T follicular helper cell (primary cell): ENCODE results near the gene PSMB1.

ENCODE experiments used
- DNase-seq: peaks from one replicate; pipeline ENCODE4 v3.0.0-alpha.2; 2020; ENCODE audit warnings: low read depth
- total RNA-seq, 2 experiments: gene quantifications; one replicate each; lab custom pipeline; 2026; lab: John Stamatoyannopoulos, UW

Gene PSMB1
- 113 to 302 reads per million in 2 experiments for total RNA-seq

DNA sequence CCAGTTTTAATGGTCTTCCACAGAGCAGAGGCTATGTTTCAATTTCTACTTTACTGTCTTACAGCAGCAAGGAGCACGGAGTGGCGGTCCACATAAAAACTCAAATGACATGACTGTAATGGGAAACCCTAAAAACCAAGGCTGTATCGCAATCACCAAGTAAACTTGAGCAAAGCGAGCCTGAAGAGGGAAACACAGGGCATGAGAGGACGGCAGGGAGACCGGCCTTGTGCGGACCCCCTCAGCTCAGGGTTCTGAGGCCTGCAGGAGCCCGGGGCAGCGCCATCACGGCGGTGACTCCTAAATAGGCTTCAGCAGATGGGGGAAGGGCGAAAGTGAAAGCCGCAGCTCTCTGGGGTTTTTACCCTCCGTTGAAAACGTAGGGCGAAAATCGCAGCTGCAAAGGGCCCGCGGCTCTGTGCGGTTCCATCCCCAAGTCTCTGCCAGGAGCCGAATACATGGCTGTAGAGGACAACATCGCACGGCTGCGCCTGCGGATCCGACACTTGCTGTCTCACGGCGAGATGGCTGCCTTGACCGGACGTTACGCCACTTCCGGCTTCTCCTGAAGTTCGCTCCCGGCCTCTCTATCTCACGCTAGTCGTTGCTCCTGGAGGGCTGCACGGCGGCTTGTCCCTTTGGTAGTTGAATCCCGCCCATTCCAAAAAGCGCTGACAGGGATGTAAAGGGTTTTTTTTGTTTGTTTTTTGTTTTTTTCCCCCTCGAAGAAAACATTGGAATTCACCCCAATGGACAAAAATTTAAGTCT, at the start of gene PSMB1:
TSS of gene PSMB1 (minus strand) at position 543 of the 769 bp plus-strand sequence. CDS start at position 478, 65 bp downstream.
- DNase-seq: peak; percentile 66

DNA sequence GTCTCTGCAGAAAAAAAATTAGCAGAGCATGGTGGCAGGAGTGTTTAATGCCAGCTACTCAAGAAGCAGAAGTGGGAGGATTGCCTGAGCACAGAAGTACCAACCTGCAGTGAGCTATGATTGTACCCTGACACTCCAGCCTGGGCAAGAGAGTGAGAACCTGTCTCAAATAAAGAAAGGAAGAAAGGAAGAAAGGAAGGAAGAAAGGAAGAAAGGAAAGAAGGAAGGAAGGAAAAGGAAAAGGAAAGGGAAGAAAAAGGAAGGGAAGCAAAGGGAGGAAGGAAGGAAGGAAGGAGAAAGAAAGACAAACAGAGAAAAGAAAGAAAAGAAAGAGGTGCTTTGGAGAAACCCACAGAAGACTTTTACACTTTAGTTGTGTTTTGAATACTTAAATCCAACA, 44.2 kb upstream of the PSMB1 start:
- DNase-seq: no peak

DNA sequence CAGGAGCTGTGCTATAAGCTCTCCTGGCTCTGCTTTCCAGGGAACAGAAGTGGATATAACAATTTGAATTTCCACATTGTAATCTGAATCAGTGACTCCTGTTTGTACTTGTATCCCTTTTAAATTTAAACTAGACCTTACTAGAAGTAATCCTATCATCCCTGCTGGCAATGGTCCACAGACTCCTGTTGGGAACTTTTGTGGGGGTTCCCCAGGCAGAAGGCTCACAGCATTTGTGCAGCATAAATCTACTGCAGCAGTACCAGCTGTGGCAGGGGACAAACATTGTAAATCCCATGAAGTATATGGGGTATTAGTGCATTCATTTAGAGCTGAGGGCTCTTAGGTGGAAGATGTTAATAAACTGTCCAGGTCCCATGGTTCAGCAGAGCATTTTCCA, 43.3 kb upstream of the PSMB1 start:
- DNase-seq: no peak

DNA sequence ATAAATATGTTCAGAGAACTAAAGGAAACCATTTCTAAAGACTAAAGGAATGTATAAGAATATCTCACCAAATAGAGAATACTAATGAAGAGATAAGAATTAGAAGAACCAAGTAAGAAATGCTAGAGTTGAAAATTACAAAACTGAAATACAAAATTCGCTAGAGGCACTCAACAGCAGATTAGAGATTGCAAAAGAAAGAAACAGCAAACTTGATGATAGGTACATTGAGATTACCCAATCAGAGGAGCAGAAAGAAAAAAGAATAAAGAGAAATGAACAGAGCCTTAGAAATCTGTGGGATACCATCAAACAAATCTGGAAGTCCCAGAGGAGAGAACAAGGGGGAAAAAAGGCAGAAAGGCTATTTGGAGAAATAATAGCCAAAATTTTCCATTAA, 37.6 kb upstream of the PSMB1 start:
- DNase-seq: no peak

DNA sequence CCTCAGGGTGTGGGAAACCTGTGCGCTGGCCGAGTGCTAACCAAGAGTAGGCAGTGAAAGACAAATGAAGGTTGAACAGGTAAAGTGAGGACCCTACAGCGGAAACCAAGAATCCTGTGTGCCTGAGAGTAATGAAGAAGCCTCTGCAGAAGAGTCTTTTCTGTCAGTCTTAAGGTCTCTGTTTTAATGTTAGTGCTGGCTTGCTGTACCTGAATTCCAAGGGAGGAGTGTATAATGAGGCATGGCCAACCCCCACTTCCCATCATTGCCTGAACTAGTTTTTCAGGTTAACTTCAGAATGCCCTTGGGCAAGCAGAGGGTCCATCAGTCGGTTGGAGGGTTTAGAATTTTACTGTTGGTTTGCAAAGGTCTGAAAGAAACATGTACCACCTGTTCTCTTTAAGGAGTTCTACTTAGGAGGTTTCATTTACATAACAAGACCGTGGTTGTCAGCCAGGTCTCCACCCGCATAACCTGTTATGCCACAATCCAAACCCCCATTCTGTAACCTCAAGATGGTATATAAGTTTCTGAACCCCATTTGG, 31.9 kb upstream of the PSMB1 start:
- no peak for DNase-seq

DNA sequence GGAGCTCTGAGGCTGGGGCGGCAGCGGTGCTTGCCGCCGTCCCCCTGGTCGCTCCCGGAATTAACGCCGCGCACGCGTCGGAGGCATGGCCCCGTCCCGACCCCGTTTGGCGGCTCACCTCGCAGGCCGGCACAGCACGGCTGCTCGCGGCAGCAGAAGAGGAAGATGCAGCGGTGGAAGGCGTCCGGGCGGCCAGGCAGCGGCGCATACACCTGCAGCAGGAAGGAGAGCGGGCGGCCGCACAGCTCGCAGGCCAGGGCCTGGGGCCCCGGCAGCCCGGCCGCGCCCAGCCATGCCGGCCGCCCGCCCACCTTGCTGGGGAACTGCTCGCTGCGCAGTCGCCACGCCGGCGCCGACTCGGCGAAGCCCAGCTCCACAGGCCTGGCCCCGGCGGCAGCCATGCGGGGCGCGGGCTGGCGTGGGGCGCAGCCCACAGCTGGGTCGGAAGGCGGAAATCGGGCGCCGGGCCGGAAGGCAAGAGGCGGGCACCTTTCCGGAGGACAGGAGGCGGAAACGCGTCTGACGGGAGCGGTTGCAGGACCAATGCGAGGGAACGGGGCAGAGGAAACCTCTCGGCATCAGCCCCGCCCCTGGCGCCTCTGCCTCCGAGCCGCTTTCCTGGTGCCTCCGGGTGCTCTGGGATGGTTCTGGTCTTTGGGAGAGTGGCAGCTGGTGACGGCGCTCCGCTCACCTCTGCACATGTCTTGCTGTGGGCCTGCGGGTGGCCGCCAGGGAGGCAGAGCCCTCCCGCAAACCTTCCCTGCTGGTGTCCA, 31.3 kb upstream of the PSMB1 start, which contains the start of gene PDCD2:
TSS of gene PDCD2 (minus strand) at position 457 of the 773 bp plus-strand sequence. CDS start at position 401, 56 bp downstream.
- DNase-seq: peak; percentile 86

DNA sequence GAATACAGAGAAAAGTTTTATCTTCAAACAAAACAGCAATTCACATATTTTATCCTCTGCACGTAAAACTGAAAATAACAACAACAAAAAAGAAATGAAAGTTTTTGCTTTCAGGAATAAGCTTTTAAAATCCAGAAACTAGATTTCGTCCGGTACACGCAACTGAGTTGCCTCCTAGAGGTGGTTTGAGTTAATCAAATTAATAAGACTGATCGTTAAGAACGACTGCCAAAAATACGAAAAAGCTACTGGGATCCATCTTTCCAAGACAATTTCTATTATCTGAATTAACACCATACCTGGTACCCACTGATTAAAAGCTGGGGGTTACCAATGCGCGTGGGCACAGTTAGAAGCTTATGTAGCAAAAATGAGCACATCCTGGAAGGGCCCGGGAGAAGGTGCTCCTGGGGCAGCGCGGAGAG, 30.7 kb upstream of the PSMB1 start:
- DNase-seq: no peak

DNA sequence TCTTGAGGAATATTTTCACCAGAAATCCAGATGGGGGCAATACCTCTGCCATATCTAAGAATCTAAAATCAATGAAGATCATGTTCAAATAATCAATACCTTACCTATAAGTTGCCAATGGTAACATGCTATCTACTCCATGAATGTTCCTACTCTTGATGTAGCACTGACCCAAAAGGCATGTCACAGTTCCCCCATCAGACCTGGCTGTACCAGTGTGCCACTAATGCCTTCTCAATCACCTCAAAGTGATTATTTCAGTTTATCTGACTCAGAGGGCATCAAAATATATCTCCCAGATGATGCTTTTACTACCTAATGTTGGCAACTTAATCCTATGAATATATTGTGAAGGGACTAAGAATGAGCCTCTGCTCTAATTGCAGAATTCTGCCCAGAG, 25.8 kb upstream of the PSMB1 start:
- DNase-seq: no peak

GRCh38 chr6:170575250-170575649, 22.1 kb upstream of the PSMB1 start:
- DNase-seq: no peak

DNA sequence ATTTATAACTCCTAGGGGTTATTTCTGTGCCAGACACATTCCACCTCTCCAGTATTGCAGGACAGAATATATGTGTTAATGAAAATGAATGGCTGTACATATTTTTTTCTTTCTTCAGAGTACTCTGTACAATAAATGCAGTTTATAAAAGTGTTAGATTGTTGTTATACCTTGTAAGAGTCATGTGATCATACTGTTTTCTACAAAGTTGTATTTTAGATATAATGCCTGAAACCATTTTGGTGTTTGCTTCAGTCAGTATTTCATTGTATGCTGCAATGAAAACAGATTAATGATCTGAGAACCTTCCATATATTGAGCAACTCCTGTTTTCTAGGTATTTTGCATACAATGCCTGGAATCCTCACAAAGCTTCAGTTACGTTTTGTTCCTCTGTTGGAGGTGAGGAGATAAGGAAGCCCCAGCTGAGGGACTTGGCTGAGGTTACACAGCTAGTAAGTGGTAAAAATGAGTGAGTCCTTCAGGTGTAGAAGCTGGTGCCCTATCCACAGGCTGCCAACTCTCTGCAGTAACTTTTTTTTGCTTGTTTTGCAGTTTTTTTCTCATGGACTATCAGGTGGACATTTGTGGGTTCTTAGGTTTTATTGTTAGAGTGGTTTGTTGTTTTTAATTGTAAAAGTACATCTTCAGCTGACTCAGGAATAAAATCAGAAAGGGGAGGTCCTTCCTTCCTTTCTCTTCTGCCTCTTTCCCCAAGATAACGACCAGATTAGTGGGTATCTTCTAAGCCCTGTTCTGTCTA, 19.8 kb upstream of the PSMB1 start:
- no peak for DNase-seq

DNA sequence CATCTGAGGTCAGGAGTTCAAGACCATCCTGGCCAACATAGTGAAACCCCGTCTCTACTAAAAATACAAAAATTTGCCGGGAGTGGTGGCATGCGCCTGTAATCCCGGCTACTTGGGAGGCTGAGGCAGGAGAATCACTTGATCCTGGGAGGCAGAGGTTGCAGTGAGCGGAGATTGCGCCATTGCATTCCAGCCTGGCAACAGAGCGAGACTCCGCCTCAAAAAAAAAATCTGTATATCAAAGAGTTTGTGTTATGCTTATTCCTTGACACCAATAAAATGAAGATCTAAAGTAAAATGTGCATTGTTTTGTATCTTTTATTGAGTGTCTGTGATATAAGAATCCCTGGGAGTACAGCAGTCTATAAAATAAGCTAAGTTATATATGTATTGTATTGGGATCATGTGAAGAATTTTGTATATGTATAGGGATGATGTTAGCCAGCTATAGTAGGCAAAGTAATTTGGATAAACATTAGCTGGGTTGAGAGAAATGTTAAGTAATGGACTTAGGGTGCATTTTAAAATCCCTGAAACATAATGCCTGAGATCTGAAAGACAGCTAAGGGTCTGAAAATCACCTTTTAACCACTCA, 11.9 kb upstream of the PSMB1 start:
- no peak for DNase-seq

DNA sequence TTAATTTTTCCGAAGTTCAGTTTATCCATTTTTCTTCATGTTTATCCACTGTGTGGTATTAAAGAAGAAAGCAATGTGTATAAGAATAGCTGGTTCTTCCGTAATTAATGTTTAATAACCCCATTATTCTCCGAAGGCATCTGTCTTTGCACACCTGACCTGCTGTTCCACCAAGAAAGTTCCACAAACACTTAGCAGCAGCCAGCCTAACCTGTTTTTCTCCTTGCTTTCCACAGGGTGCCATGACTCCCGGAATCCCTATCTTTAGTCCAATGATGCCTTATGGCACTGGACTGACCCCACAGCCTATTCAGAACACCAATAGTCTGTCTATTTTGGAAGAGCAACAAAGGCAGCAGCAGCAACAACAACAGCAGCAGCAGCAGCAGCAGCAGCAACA, 8.4 kb upstream of the PSMB1 start:
- no peak for DNase-seq

DNA sequence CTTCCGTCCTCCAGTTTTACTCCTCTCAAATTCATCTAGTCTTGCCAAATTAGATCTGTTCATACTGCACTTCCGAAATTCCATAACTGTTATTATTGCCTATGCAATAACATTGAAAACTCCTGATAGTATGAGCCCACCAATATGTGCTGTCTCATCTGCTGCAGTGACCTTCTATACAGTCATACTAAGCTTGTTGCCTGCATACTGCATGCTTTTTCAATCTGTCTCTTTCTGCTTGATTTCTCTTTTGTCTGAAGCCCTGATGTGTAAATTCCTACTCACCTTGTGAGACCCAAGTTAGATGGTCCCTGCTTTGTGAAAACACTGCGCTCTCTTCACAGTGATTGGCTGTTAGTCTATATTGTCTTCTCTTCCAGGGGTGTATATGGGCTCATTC, 2.2 kb upstream of the PSMB1 start:
- no peak for DNase-seq

DNA sequence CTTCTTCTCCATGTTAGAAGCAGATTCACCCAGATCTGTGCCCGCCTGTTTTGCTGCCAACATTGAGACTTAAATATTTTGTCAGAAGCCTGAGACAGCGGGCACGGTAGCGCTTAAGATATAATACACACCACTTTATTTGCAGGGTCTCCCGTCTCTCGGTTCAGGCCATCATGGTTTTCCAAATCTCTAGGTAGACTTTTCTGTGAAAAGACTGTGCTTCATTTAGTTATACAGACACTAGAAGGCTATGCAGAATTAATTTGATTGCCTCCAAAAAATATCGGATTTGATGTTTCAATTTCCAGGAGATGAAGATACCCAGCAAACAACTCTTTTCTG, 1.7 kb upstream of the PSMB1 start:
- DNase-seq: no peak

DNA sequence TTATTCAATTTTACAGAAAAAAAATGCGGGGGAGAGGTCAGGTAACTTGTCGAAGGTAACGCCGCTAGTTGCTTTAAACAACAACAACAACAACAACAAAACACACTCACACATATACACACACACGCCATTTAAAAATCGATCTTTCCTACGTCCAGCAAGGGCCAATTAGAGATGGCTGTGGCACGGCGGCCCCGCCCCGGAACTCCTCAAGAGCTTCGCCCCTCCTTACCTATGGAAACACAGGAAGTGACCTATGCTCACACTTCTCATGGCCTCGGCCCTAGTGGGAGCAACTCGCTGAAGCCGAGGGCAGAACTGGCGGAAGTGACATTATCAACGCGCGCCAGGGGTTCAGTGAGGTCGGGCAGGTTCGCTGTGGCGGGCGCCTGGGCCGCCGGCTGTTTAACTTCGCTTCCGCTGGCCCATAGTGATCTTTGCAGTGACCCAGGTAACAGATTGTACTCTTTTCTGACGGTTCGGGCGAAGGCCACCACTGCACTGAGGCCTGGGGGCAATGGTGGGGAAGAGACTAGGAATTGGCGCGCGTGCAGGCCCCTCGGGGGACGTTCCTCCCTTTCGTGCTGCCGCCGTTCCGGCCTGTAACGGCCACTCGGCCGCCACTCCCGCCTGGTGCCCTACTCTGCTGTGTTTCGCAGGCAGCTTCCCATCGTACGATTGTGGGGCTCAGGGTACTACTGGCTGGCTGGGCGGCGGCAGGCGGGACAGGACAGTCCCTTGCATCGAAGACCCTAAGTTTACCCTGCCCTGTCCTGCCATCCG, 1.1 kb upstream of the PSMB1 start, which contains the start of gene TBP:
TSS of gene TBP (plus strand) at position 357 of the 783 bp plus-strand sequence. CDS start 2,661 bp downstream, outside the sequence.
- peak; percentile 98 for DNase-seq

GRCh38 chr6:170553534-170554012, 466 bp upstream of the PSMB1 start:
- peak; percentile 33 for DNase-seq

DNA sequence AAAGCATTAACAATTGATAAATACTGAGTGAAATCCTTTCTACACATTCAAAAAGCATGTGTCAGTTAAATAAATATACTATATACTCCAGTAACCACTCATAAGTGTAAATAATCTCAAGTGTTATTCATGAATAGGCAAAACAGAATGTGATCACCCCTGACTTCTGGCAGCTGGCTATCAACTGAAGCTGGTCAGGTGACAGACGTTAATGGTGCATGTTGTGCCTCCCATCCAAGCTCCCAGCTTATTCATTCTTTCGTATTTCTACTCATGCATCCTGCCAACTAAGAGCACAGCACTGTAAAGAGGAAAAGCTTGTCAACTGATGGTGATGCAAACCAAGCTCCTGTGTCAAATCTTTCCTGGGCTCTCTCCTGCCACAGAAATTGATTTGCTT, 7.7 kb downstream of the PSMB1 start:
- no peak for DNase-seq

DNA sequence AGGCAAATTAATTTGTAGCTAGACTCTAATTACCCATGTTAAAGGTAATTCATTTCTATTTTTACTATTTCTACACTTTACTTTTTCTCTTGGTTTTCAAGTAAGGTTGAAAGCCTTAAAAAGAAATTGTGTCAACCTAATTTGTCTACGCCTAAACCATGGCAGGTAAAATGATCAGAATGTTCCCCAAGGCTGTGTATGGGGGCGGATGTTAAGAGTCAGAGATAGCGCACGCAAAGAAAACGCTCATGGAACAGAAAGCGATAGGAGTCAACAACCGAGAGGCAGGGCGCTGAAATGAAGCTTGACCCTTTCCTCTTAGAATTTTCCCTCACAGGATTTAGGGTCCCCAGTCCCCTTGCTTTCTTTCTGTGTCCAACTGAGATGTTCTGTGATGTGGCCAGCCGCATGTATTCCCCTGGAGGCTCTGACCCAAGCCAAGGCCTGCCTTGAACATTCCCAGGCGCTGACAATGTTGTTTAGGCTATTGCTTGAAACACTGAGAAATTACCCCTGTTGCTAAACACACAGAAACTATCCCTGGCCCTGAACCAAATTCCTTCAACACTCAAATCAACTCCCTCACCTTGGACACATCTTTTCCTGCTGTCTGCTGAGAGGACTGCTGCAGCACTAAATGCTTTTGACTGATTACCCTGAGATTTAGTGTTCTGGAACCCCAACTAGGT, 10.9 kb downstream of the PSMB1 start:
- DNase-seq: no peak

DNA sequence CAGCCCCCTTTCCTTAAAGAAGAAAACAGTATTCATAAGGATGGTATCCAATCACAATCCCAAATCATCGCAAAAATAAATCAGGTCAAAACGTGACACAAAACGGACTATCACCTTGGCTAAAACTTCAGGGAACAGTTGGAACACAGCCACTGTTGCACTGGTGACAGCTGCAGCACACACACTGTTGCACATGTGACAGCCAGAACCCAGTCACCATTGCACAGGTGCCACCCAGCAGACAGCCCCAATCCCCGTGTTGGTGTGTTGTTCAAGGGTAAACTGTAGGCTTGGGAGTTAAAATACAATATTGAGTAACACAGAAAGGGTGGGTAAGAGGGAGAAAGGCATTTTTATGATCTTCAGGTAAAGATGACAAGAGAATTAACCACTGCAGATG, 15.8 kb downstream of the PSMB1 start:
- no peak for DNase-seq

GRCh38 chr6:170536671-170537070, 16.4 kb downstream of the PSMB1 start:
- DNase-seq: no peak
